GM18517 (cell line): ENCODE data around the gene FZD8.
A peak's percentile ranks its signal among the peaks of the same experiment; 100 is the strongest.

ENCODE experiments used
- ATAC-seq: cut with Tn5 transposase; IDR thresholded peaks from one replicate; pipeline ENCODE4 v1.9.1; 2021; ENCODE audit warnings: mild to moderate bottlenecking, moderate library complexity; ENCODE audit not compliant: unreplicated experiment

FZD8 gene

GRCh38 chr10:35642793-35643114 lies 658 bp upstream of the FZD8 start:
- ATAC-seq: no peak

- peak; percentile 16 for ATAC-seq
Measured at GRCh38 chr10:35641676-35642034, 441 bp downstream of the FZD8 start.

- ATAC-seq: peak; percentile 45
Measured at GRCh38 chr10:35640951-35641675, 983 bp downstream of the FZD8 start.

GRCh38 chr10:35640474-35640873 lies 1.6 kb downstream of the FZD8 start:
- no peak for ATAC-seq

GRCh38 chr10:35639728-35640401 lies 2.2 kb downstream of the FZD8 start:
- ATAC-seq: no peak

- ATAC-seq: no peak
Measured at GRCh38 chr10:35639021-35639727, 2.9 kb downstream of the FZD8 start.

DNA sequence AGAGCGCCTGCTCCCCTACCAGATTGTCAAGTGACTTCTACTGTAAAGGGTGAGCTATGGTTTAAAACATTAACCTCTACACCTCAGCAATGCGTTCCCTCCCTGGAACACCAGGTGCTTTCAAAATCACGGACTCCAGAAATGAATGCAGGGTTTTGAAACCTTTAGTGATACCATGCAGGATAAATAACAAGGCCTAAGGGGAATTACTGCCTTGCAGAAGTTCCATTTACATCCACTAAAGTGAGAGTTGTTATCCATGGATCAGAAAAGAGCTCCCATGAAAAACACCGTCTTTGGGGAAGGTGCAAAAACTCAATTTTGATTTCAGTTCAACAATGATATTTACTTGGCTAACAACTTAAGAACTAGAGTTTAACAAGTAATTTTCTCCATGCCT lies 4.0 kb downstream of the FZD8 start:
- ATAC-seq: no peak

GRCh38 chr10:35637462-35637861 lies 4.6 kb downstream of the FZD8 start:
- no peak for ATAC-seq

GRCh38 chr10:35636956-35637355 lies 5.1 kb downstream of the FZD8 start:
- no peak for ATAC-seq

GRCh38 chr10:35635576-35635975 lies 6.5 kb downstream of the FZD8 start:
- peak; percentile 75 for ATAC-seq

GRCh38 chr10:35633006-35633980 lies 8.8 kb downstream of the FZD8 start:
- ATAC-seq: no peak

GRCh38 chr10:35632027-35632426 lies 10.1 kb downstream of the FZD8 start:
- no peak for ATAC-seq

DNA sequence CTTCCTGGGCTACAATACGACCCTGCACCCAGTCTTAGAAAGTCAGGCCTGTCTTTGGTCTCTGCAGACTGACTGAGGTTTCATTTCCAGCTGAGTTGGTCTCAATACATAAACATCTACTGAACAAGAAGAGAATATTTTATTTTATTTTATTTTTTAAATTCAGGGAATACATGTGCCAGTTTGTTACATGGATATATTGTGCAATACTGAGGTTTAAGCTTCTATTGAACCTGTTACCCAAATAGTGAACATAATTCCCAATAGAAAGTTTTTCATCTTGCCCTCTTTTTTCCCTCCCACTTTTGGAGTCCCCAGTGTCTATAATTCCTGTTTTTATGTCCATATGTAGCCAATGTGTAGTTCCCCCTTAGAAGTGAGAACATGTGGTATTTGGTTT lies 10.7 kb downstream of the FZD8 start:
- ATAC-seq: no peak

GRCh38 chr10:35626971-35627507 lies 15.1 kb downstream of the FZD8 start:
- no peak for ATAC-seq

DNA sequence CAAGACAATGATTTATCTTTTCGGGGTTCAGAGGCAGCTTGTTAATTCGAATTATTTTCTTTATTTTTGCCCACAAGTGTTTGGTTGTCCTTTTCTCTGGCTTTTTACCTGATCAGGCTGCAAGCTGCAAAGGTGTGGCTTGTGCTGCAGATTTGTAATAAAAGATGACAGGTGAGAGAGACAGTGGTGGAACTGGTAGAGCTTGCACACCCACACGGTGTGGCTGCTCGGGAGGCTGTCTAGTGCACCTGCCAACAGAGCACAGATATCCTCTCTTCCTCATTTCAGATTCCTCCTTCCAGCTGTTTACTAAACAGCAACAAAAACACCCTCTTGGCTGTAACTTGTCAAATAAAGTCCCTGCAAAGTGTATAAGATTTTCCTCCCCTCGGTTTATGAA lies 27.8 kb downstream of the FZD8 start:
- no peak for ATAC-seq

- ATAC-seq: no peak
Measured at GRCh38 chr10:35613597-35614226, 28.4 kb downstream of the FZD8 start.

GRCh38 chr10:35613107-35613440 lies 29.0 kb downstream of the FZD8 start:
- no peak for ATAC-seq

GRCh38 chr10:35612385-35613106 lies 29.6 kb downstream of the FZD8 start:
- ATAC-seq: no peak

DNA sequence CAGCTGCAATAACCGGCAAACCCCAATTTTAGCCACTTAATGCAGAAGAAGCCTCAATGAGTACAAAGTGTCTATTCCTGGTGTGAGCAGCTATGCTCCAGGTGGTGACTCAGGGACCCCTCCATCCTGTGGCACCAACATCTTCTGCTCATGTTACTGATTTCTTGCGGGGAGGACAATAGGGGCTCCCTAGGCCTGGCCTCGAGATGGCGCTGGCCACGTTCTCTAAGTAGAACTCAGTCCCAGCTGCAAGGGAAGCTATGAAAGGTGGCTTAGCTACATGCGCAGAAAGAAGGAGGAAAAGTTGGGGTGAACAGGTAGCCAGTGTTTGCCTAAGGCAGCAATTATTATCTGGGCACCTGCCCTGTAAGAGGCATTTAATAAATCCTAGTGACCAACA lies 30.3 kb downstream of the FZD8 start:
- ATAC-seq: no peak

DNA sequence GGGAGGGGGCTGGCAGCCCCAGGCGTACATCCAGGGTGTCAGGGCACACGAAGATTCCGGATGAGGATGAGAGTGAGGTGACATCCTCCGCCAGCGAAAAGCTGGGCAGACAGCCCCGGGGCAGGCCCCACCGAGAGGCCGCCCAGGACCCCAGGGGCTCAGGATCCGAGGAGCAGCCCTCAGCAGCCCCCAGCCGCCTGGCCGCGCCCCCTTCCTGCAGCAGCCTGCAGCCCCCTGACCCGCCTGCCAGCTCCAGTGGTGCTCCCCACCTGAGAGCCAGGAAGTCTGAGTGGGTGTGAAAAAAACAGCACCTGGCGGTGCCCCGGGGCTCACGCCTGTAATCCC lies 33.8 kb downstream of the FZD8 start:
- no peak for ATAC-seq
